ENCODE data around the gene FAM98B. TPM values are rescaled to one million over a fixed set of nuclear protein-coding genes. Genes with fewer than 3 reads are reported as not detected.

Gene FAM98B
- total RNA-seq, 1 experiment from 2014 or later = 26.5 TPM

DNA sequence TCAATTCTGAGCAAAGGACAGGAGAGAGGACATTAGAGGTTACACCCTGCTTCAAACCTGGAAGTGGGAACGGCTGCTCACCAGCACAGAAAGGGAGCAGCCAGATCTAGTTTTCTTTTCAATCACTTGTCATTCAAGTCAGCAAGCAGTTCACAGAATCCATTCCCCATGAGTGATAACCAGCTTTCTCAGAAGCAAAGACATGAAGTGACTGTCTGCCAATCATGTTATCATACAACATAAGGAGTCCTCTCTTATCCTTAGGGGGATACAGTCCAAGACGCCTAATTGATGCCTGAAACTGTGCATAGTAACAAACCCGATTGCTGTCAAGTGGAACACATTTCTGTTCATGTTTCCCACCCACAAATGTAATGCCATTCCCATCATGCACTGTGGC is 54.7 kb downstream of the FAM98B start:
- peaks cover 6% of the 10 kb centered on the region for H3K36me3 Mint-ChIP-seq (ENCODE audit: insufficient read depth, unreplicated experiment)
- no peaks in the 10 kb centered on the region for H3K9me3 Mint-ChIP-seq (ENCODE audit: unreplicated experiment)
- BruUV-seq (replicated peaks) = no TSS peak
- TF ChIP-seq, protein P1, sequence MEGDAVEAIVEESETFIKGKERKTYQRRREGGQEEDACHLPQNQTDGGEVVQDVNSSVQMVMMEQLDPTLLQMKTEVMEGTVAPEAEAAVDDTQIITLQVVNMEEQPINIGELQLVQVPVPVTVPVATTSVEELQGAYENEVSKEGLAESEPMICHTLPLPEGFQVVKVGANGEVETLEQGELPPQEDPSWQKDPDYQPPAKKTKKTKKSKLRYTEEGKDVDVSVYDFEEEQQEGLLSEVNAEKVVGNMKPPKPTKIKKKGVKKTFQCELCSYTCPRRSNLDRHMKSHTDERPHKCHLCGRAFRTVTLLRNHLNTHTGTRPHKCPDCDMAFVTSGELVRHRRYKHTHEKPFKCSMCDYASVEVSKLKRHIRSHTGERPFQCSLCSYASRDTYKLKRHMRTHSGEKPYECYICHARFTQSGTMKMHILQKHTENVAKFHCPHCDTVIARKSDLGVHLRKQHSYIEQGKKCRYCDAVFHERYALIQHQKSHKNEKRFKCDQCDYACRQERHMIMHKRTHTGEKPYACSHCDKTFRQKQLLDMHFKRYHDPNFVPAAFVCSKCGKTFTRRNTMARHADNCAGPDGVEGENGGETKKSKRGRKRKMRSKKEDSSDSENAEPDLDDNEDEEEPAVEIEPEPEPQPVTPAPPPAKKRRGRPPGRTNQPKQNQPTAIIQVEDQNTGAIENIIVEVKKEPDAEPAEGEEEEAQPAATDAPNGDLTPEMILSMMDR (IDR thresholded peaks at IDR 0.05; ENCODE audit: unreplicated experiment) = no peak
- H3K4me1 Mint-ChIP-seq (ENCODE audit: insufficient read depth, unreplicated experiment) = no peaks in the 10 kb centered on the region
- ChIA-PET CTCF (interaction anchor here (0.6 kb wide), 1 partner anchor 16 kb away, joined by 4 read pairs; no protein-coding TSS in a partner anchor), POLR2A (no interaction called here)
- H3K27ac Mint-ChIP-seq (ENCODE audit: low read depth, unreplicated experiment) = no peak overlapping the region
- intact Hi-C loops (cut with micrococcal nuclease) = no loop called here
- no peak overlapping the region for H3K4me3 Mint-ChIP-seq (ENCODE audit: unreplicated experiment)
- no peak for DNase-seq (ENCODE audit: unreplicated experiment)
- peaks cover 6% of the 10 kb centered on the region for H3K27me3 Mint-ChIP-seq (ENCODE audit: insufficient read depth, unreplicated experiment)

DNA sequence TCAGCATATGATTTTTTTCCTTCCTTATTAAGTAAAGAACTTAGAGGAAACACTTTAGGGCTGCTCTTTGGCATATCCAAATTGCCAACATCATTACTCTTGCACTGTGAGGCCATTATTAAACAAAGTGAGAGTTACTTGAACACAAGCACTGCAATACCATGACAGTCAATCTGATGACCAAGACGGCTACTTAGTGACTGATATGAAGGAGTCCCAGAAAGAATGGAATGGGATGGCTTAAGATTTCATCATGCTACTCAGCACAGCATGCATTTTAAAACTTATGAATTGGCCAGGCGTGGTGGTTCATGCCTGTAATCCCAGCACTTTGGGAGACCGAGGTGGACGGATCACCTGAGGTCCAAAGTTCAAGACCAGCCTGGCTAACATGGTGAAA is 55.2 kb downstream of the FAM98B start:
- intact Hi-C loops (cut with micrococcal nuclease) = no loop called here
- Mint-ChIP-seq H3K4me3 (ENCODE audit: unreplicated experiment) (no peak overlapping the region), H3K9me3 (ENCODE audit: unreplicated experiment) (no peaks in the 10 kb centered on the region), H3K36me3 (ENCODE audit: insufficient read depth, unreplicated experiment) (peaks cover 6% of the 10 kb centered on the region), H3K4me1 (ENCODE audit: insufficient read depth, unreplicated experiment) (no peaks in the 10 kb centered on the region), H3K27ac (ENCODE audit: low read depth, unreplicated experiment) (no peak overlapping the region), H3K27me3 (ENCODE audit: insufficient read depth, unreplicated experiment) (peaks cover 11% of the 10 kb centered on the region)
- ChIA-PET CTCF (no interaction called here), POLR2A (interaction anchor here (1.5 kb wide), 1 partner anchor 11 kb away, joined by 4 read pairs; no protein-coding TSS in a partner anchor)
- TF ChIP-seq, protein P1 (IDR thresholded peaks at IDR 0.05; ENCODE audit: unreplicated experiment) = no peak
- no peak for DNase-seq (ENCODE audit: unreplicated experiment)
- BruUV-seq (replicated peaks) = no TSS peak

DNA sequence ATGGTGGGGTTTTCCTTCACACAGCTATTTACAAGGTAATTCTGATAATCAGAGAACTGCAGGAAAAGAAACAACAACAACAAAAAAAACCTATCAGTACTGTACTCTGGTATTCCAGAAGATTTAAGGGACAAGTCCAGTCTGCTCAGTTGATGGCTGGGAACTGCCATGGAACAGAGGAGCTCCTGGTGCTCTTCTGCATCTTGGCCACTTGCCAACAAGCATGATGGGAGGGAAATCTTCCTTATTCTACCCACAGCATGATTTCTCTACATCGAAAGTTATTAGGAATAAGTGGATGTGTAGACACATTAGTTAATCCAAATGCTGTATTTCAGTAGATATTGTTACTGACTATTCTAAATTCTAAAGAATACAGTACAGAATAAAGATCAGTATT is 59.0 kb downstream of the FAM98B start:
- CTCF ChIA-PET = interaction anchor here (0.8 to 3.4 kb wide), 6 partner anchors 14 to 985 kb away, joined by 3 to 9 read pairs (median 4); partner anchors contain the start of gene RASGRP1
- no peak overlapping the region for H3K4me3 Mint-ChIP-seq (ENCODE audit: unreplicated experiment)
- DNase-seq (ENCODE audit: unreplicated experiment) = no peak
- POLR2A ChIA-PET = interaction anchor here (0.7 to 1.6 kb wide), 3 partner anchors 10 to 34 kb away, joined by 3 to 5 read pairs (median 4); no protein-coding TSS in a partner anchor
- H3K9me3 Mint-ChIP-seq (ENCODE audit: unreplicated experiment) = no peaks in the 10 kb centered on the region
- H3K4me1 Mint-ChIP-seq (ENCODE audit: insufficient read depth, unreplicated experiment) = no peaks in the 10 kb centered on the region
- H3K27me3 Mint-ChIP-seq (ENCODE audit: insufficient read depth, unreplicated experiment) = peaks cover 45% of the 10 kb centered on the region
- H3K36me3 Mint-ChIP-seq (ENCODE audit: insufficient read depth, unreplicated experiment) = peaks cover 6% of the 10 kb centered on the region
- intact Hi-C loops (cut with micrococcal nuclease) = no loop called here
- no peak overlapping the region for H3K27ac Mint-ChIP-seq (ENCODE audit: low read depth, unreplicated experiment)
- TF ChIP-seq, protein P1 (IDR thresholded peaks at IDR 0.05; ENCODE audit: unreplicated experiment) = no peak
- BruUV-seq (replicated peaks) = no TSS peak

DNA sequence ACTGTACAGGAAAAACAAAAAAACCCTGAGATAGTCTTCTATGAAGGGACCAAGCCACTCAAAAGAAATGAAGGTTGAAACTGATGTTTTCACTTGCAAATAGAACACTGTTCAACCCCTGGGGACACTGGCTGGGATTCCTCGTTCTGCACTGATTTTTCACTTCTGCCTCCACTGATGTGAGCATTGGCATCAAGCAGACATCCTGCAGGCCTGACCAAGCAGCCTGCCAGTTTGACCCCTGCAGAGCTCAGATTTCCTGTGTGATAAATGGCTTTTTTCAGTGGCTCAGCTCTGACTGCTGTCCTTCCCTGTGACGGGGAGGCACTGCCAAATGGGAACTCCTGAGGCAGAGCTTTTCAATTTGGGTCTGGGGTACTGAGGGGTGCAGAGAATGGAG is 60.7 kb downstream of the FAM98B start:
- ChIA-PET POLR2A (no interaction called here), CTCF (interaction anchor here (3.4 kb wide), 1 partner anchor 49 kb away, joined by 9 read pairs; the partner anchor contains the start of gene RASGRP1)
- H3K27ac Mint-ChIP-seq (ENCODE audit: low read depth, unreplicated experiment) = no peak overlapping the region
- H3K27me3 Mint-ChIP-seq (ENCODE audit: insufficient read depth, unreplicated experiment) = peaks cover 62% of the 10 kb centered on the region
- H3K9me3 Mint-ChIP-seq (ENCODE audit: unreplicated experiment) = no peaks in the 10 kb centered on the region
- no peak for DNase-seq (ENCODE audit: unreplicated experiment)
- no TSS peak for BruUV-seq (replicated peaks)
- intact Hi-C loops (cut with micrococcal nuclease) = no loop called here
- H3K4me3 Mint-ChIP-seq (ENCODE audit: unreplicated experiment) = no peak overlapping the region
- TF ChIP-seq, protein P1 (IDR thresholded peaks at IDR 0.05; ENCODE audit: unreplicated experiment) = no peak
- no peaks in the 10 kb centered on the region for H3K4me1 Mint-ChIP-seq (ENCODE audit: insufficient read depth, unreplicated experiment)
- H3K36me3 Mint-ChIP-seq (ENCODE audit: insufficient read depth, unreplicated experiment) = peaks cover 6% of the 10 kb centered on the region

Measured in MCF 10A (cell line).